ENCODE data around the gene PLEKHA7.

DNA sequence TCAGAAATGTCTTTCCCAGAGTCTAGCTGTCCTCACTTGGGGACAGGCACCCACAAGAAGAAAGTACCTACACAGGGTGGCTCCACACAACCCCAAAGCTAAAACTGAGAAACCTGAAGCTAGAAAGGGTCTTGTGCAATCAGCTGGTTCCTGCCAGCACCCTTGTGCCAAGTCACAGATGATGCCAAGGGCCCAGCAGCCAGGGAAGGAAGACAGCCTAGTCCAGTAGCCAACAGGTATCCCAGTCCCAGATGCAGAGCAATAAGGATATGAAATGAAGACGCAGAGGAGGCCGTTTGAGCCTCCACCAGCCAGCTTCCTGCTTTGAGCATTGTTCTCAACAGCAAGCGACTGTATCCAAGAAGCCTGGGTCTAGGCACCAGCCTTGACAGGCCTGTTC, 6.1 kb downstream of the PLEKHA7 start:
- no peak for TF ChIP-seq POLR2AphosphoS5 (IDR thresholded peaks at IDR 0.05; ENCODE audit: low read depth, low read length)
- TF ChIP-seq POLR2A (IDR thresholded peaks at IDR 0.05; ENCODE audit: low read depth, low read length), result no peak

Data from GM12892 (cell line).